ENCODE results near the gene CTF1. TPM values are rescaled to one million over a fixed set of nuclear protein-coding genes. Genes with fewer than 3 reads are reported as not detected.
A peak's percentile ranks its signal among the peaks of the same experiment; 100 is the strongest.

Gene CTF1
- total RNA-seq, 2 experiments from 2014 or later = 0.09 to 0.46 TPM

GRCh38 chr16:30920891-30921290 lies 24.5 kb downstream of the CTF1 start:
- Histone ChIP-seq H3K9me2 (ENCODE audit: insufficient read depth, low read length) (no peaks in the 10 kb centered on the region), H3K4me2 (ENCODE audit: low read length) (peak overlapping the region; percentile 87; the same call in 1 of the 2 replicates), H3K4me3 (ENCODE audit: low read depth, low read length, poor library complexity, severe bottlenecking) (no peak overlapping the region), H3K27ac (ENCODE audit: low read depth, low read length, poor library complexity, severe bottlenecking) (no peak overlapping the region), H3K79me2 (ENCODE audit: insufficient read depth, low read depth, low read length) (no peaks in the 10 kb centered on the region), H3K4me1 (ENCODE audit: insufficient read depth, low read length, poor library complexity, severe bottlenecking) (peaks cover 12% of the 10 kb centered on the region), H2AFZ (ENCODE audit: low read length) (peak overlapping the region; percentile 72), H3K9me3 (ENCODE audit: low read length) (no peaks in the 10 kb centered on the region), H3K36me3 (ENCODE audit: insufficient read depth, low read length) (no peaks in the 10 kb centered on the region), H4K20me1 (ENCODE audit: insufficient read depth, low read length) (no peaks in the 10 kb centered on the region)
- ChIA-PET POLR2A (no interaction called here), CTCF (ENCODE audit: unreplicated experiment) (interaction anchor here (1.2 kb wide), 1 partner anchor 75 kb away, joined by 4 read pairs; no protein-coding TSS in a partner anchor)
- DNase-seq (ENCODE audit: low spot score) = no peak
- TF ChIP-seq CTCF (conservative IDR thresholded peaks at IDR 0.05; ENCODE audit: low read length) = no peak
- TF ChIP-seq EZH2phosphoT487 (IDR thresholded peaks at IDR 0.05; ENCODE audit: borderline replicate concordance, low read depth, low read length) = no peak
- no TSS peak for BruUV-seq (replicated peaks)
- intact Hi-C loops (cut with micrococcal nuclease; ENCODE audit: unreplicated experiment) = loop anchor here (1.0 kb wide), 1 partner anchor 77 kb away; no protein-coding TSS in a partner anchor

- no peaks in the 10 kb centered on the region for H3K36me3 ChIP-seq (ENCODE audit: insufficient read depth, low read length)
- BruUV-seq (replicated peaks) = no TSS peak
- CTCF ChIA-PET (ENCODE audit: unreplicated experiment) = no interaction called here
- no peaks in the 10 kb centered on the region for H4K20me1 ChIP-seq (ENCODE audit: insufficient read depth, low read length)
- peak overlapping the region; percentile 87 for H3K4me2 ChIP-seq (ENCODE audit: low read length)
- H3K9me2 ChIP-seq (ENCODE audit: insufficient read depth, low read length) = no peaks in the 10 kb centered on the region
- H3K4me1 ChIP-seq (ENCODE audit: insufficient read depth, low read length, poor library complexity, severe bottlenecking) = peaks cover 12% of the 10 kb centered on the region
- no peaks in the 10 kb centered on the region for H3K9me3 ChIP-seq (ENCODE audit: low read length)
- no peaks in the 10 kb centered on the region for H3K79me2 ChIP-seq (ENCODE audit: insufficient read depth, low read depth, low read length)
- TF ChIP-seq CTCF (conservative IDR thresholded peaks at IDR 0.05; ENCODE audit: low read length) (no peak), EZH2phosphoT487 (IDR thresholded peaks at IDR 0.05; ENCODE audit: borderline replicate concordance, low read depth, low read length) (no peak)
- H3K4me3 ChIP-seq (ENCODE audit: low read depth, low read length, poor library complexity, severe bottlenecking) = peak overlapping the region; percentile 74
- POLR2A ChIA-PET = no interaction called here
- H2AFZ ChIP-seq (ENCODE audit: low read length) = peak overlapping the region; percentile 72
- H3K27ac ChIP-seq (ENCODE audit: low read depth, low read length, poor library complexity, severe bottlenecking) = no peak overlapping the region
- intact Hi-C loops (cut with micrococcal nuclease; ENCODE audit: unreplicated experiment) = loop anchor here (1.0 kb wide), 1 partner anchor 77 kb away; no protein-coding TSS in a partner anchor
- DNase-seq (ENCODE audit: low spot score) = no peak
Observed at GRCh38 chr16:30921459-30921747, 25.0 kb downstream of the CTF1 start.

DNA sequence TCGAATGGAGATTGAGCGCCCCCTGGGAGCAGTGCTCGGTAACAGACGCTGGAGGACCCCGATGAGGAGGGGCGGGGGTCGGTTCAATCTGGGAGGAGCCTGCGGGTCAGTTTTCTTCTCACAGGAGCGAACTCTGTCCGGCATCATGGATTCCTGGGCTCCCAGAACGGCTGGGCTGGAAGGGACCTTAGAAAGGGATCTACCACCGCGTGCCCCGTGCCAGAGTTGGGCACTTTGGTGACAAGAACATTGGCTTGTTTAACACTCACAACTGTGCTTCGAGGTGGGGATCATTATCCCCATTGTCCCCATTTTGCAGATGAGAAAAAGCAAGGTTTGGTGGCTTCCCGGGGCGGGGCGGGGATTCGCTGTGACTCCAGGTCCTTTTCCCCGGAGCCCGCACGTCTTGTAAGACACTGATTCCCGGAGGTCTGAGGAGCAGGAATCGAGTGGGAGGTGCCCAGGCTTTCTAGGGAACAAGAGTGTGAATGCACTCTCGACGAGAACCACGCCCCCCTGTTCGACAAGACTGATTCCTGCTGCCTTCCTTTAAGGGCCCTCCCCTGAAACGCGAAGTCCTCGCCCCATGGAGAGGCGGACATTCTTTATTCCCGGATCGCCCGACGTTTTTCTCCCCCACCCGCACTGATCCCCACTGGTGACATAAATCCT lies 25.5 kb downstream of the CTF1 start:
- Histone ChIP-seq H3K9me2 (ENCODE audit: insufficient read depth, low read length) (no peaks in the 10 kb centered on the region), H3K4me1 (ENCODE audit: insufficient read depth, low read length, poor library complexity, severe bottlenecking) (peaks cover 12% of the 10 kb centered on the region), H3K79me2 (ENCODE audit: insufficient read depth, low read depth, low read length) (no peaks in the 10 kb centered on the region), H3K9me3 (ENCODE audit: low read length) (no peaks in the 10 kb centered on the region), H2AFZ (ENCODE audit: low read length) (peak overlapping the region; percentile 72; the same call in 1 of the 2 replicates), H3K27ac (ENCODE audit: low read depth, low read length, poor library complexity, severe bottlenecking) (peak overlapping the region; percentile 53), H3K4me3 (ENCODE audit: low read depth, low read length, poor library complexity, severe bottlenecking) (peak overlapping the region; percentile 74), H3K4me2 (ENCODE audit: low read length) (peak overlapping the region; percentile 87), H3K36me3 (ENCODE audit: insufficient read depth, low read length) (no peaks in the 10 kb centered on the region), H4K20me1 (ENCODE audit: insufficient read depth, low read length) (no peaks in the 10 kb centered on the region)
- BruUV-seq (replicated peaks) = no TSS peak
- CTCF ChIA-PET (ENCODE audit: unreplicated experiment) = no interaction called here
- TF ChIP-seq CTCF (conservative IDR thresholded peaks at IDR 0.05; ENCODE audit: low read length) = peak; percentile 97
- no peak for TF ChIP-seq EZH2phosphoT487 (IDR thresholded peaks at IDR 0.05; ENCODE audit: borderline replicate concordance, low read depth, low read length)
- intact Hi-C loops (cut with micrococcal nuclease; ENCODE audit: unreplicated experiment) = loop anchor here (1.0 to 2.0 kb wide), 7 partner anchors 35 to 263 kb away; partner anchors contain the start of genes CFAP119, FBRS, RNF40 and SETD1A
- DNase-seq (ENCODE audit: low spot score) = peak; percentile 94
- POLR2A ChIA-PET = no interaction called here

Data from OCI-LY7 (cell line).